Nephron progenitor cell (in vitro differentiated cells): ENCODE data around the gene HIVEP3.

Source experiments
- DNase-seq: peaks from one replicate; pipeline ENCODE4 v3.0.0; 2021
- H3K27ac Mint-ChIP-seq: 2 replicates; pipeline ENCODE4 v1.8.0; 2021; ENCODE audit warnings: mild to moderate bottlenecking, moderate library complexity, mixed read lengths
- H3K27me3 Mint-ChIP-seq: 2 replicates; pipeline ENCODE4 v1.8.0; 2021; ENCODE audit warnings: mild to moderate bottlenecking, low read depth, mixed read lengths; ENCODE audit not compliant: poor library complexity
- H3K36me3 Mint-ChIP-seq: 2 replicates; pipeline ENCODE4 v1.8.0; 2021; ENCODE audit warnings: low read depth, mixed read lengths
- H3K4me1 Mint-ChIP-seq: 2 replicates; pipeline ENCODE4 v1.8.0; 2021; ENCODE audit warnings: mixed read lengths
- H3K4me3 Mint-ChIP-seq: 2 replicates; pipeline ENCODE4 v1.8.0; 2021; ENCODE audit warnings: mild to moderate bottlenecking, moderate library complexity, mixed read lengths
- H3K9me3 Mint-ChIP-seq: 2 replicates; pipeline ENCODE4 v1.8.0; 2021; ENCODE audit warnings: mild to moderate bottlenecking, moderate library complexity, mixed read lengths
- CTCF ChIP-seq: fragments of 200-600 bp; sonication (generic); IDR thresholded peaks from 2 replicates; pipeline ENCODE4 v1.5.0; 2021; ENCODE audit warnings: antibody characterized with exemption

Gene HIVEP3

DNA sequence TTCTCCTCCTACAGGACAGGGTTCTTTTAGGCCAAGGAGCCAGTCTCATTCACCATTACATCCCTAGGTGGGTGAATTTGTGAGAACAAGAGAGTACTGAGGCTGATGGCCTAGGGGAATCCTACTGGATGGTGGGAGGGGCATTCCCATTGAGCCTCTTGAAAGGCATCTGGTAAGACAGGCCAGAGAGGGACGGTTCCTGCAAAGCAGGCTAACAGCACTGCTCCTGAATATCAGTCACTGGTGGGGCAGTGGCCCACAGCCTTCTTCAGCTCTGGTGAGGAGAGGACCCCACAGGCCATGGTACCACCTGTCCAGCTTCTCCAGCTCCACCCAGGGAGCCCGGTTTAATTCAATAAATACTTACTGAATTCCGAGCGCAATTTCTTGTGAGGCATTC lies 308.4 kb downstream of the HIVEP3 start:
- H3K36me3 Mint-ChIP-seq = no peaks in the 10 kb centered on the region
- H3K27me3 Mint-ChIP-seq = peaks cover 12% of the 10 kb centered on the region
- H3K4me3 Mint-ChIP-seq = no peak overlapping the region
- H3K9me3 Mint-ChIP-seq = peaks cover 8% of the 10 kb centered on the region
- no peaks in the 10 kb centered on the region for H3K4me1 Mint-ChIP-seq
- DNase-seq = no peak
- no peak for TF ChIP-seq CTCF
- no peak overlapping the region for H3K27ac Mint-ChIP-seq

DNA sequence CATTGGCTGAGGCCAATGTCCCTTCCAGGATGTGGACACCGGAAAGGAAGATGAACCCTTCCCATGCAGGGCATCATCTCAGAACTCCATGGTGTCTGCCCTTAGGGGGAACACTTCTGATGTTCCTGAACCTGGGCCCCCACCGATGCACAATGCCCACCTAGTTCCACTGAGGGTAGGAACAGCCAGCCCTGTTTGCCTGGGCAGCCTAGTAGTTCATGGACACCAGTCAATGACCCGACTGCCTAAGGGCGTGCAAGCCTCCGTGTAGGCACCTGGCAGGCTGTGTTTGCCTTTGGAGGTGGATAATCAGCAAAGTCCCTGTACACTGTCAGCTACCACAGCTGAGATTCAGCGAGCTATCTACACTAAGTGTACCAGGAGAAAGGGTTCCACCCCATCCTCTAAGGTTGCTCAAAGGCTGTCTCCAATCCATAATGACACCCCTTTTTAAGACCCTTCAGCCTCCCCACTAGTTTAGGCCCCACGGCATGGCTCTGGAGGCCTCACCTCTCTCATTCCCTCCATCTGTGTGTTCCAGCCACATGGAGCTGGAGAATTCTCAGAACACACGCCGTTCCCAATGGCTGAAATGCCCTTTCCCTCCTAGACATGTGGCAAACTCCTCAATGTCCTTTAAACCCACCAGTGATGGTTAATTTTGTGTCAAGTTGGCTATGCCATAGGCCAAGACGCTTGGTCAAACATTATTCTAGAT lies 309.4 kb downstream of the HIVEP3 start:
- no peak for TF ChIP-seq CTCF
- no peaks in the 10 kb centered on the region for H3K4me1 Mint-ChIP-seq
- H3K9me3 Mint-ChIP-seq = peaks cover 8% of the 10 kb centered on the region
- no peak for DNase-seq
- no peak overlapping the region for H3K4me3 Mint-ChIP-seq
- no peaks in the 10 kb centered on the region for H3K36me3 Mint-ChIP-seq
- H3K27ac Mint-ChIP-seq = no peak overlapping the region
- H3K27me3 Mint-ChIP-seq = peaks cover 8% of the 10 kb centered on the region

DNA sequence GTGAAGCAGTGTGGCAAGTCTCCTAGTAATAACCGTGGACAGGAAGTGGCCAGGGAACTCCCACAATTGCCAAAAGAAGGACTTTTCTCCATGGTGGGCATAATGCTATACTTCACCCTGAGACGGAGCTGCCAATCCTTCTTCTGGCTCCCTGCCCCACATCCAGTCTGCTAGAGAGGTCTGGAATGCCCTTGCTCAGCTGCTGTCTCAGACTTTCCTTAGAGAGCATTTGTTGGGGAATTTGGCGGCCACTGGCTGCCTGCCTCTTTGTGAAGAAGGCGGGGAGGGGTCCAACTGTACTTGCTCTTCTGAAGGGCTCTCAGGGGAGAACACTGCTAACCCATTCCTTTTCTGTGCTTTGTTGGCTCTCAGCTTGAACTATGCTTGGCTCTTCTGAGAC lies 310.5 kb downstream of the HIVEP3 start:
- H3K4me1 Mint-ChIP-seq = no peaks in the 10 kb centered on the region
- peaks cover 8% of the 10 kb centered on the region for H3K27me3 Mint-ChIP-seq
- H3K9me3 Mint-ChIP-seq = peaks cover 8% of the 10 kb centered on the region
- DNase-seq = no peak
- H3K4me3 Mint-ChIP-seq = no peak overlapping the region
- no peak overlapping the region for H3K27ac Mint-ChIP-seq
- no peak for TF ChIP-seq CTCF
- no peaks in the 10 kb centered on the region for H3K36me3 Mint-ChIP-seq

DNA sequence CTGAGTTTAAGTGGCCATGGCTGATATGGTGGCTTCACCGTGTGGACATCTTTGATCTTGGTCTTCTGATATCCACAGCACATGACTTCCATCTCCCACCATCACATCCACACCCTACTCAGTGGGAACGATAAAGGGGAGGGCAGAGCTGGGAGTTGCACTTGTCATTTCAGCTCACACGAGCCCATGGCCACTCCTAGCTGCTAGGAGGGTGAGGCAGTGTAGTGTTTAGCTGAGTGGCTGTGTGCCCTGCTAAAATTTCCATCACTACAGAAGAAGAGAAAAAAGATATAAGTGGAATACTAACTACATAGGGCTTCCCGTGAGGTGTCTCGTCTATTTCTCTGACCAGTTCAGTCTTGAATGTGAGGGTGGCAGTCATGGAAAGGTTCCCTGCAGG lies 310.9 kb downstream of the HIVEP3 start:
- Mint-ChIP-seq H3K9me3 (peaks cover 8% of the 10 kb centered on the region), H3K4me3 (no peak overlapping the region), H3K27ac (no peak overlapping the region), H3K27me3 (peaks cover 8% of the 10 kb centered on the region), H3K4me1 (no peaks in the 10 kb centered on the region), H3K36me3 (no peaks in the 10 kb centered on the region)
- no peak for DNase-seq
- no peak for TF ChIP-seq CTCF

DNA sequence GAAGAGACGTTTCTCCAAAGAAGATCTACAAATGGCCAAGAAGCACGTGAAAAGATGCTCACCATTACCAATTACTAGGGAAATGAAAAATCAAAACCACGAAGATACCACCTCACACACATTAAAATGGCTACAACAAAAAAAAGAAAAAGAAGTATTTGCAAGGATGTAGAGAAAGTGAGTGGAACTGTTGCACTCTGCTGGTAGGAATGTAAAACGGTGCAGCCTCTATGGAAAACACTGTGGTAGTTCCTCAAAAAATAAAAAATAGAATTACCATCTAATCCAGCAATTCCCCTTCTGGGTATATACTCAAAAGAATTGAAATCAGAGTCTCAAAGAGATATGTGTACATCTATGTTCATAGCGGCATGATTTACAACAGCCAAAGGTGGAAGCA lies 318.8 kb downstream of the HIVEP3 start:
- peak; percentile 46 for TF ChIP-seq CTCF
- H3K36me3 Mint-ChIP-seq = no peaks in the 10 kb centered on the region
- H3K27ac Mint-ChIP-seq = no peak overlapping the region
- no peak overlapping the region for H3K4me3 Mint-ChIP-seq
- peaks cover 4% of the 10 kb centered on the region for H3K4me1 Mint-ChIP-seq
- H3K9me3 Mint-ChIP-seq = peaks cover 23% of the 10 kb centered on the region
- H3K27me3 Mint-ChIP-seq = no peaks in the 10 kb centered on the region
- no peak for DNase-seq

DNA sequence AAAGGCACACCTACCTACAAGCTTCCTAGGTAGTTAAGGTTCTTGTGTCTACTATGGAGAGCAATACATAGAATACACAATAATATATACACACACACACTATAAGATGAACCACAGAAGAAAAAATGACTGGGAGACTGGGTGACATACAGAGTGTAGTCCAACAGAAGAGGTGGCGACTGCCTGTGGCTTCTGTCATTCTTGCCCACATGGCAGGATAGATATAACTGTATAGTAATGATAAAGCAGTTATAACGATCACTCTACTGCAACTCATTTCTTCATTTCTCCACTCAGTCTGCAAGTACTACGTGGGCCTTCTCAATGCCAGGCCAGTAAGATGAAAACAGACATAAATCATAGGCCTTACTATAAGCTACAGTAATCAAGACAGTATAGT lies 320.4 kb downstream of the HIVEP3 start:
- H3K36me3 Mint-ChIP-seq = no peaks in the 10 kb centered on the region
- TF ChIP-seq CTCF = no peak
- peaks cover 9% of the 10 kb centered on the region for H3K27me3 Mint-ChIP-seq
- no peak overlapping the region for H3K27ac Mint-ChIP-seq
- H3K9me3 Mint-ChIP-seq = peaks cover 23% of the 10 kb centered on the region
- H3K4me1 Mint-ChIP-seq = peaks cover 4% of the 10 kb centered on the region
- no peak overlapping the region for H3K4me3 Mint-ChIP-seq
- no peak for DNase-seq
